IPS-20b (cell line): Measurements from ENCODE around the gene GNPTAB.
"Not testable (repeated sequence)": the region's sequence is repeated elsewhere in the genome, so short reads cannot be mapped to it uniquely, and the experiment has no call there.

ENCODE experiments used
- H3K27ac ChIP-seq: one replicate; pipeline ENCODE4 v1.5.1; 2013; ENCODE audit warnings: low read length
- H3K27me3 ChIP-seq: 2 replicates; pipeline ENCODE4 v1.6.1; 2013; ENCODE audit warnings: mild to moderate bottlenecking, low read length, inconsistent platforms; ENCODE audit not compliant: insufficient read depth
- H3K36me3 ChIP-seq: 2 replicates; pipeline ENCODE4 v1.6.1; 2013; ENCODE audit warnings: low read depth, mild to moderate bottlenecking, inconsistent platforms, low read length, moderate library complexity; ENCODE audit not compliant: insufficient read depth
- H3K4me1 ChIP-seq: 2 replicates; pipeline ENCODE4 v1.6.1; 2013; ENCODE audit warnings: mild to moderate bottlenecking, control low read depth, inconsistent platforms, low read length, moderate library complexity; ENCODE audit not compliant: insufficient read depth
- H3K4me3 ChIP-seq: 2 replicates; pipeline ENCODE4 v1.5.1; 2013; ENCODE audit warnings: mild to moderate bottlenecking, low read length, inconsistent platforms
- H3K9ac ChIP-seq: 2 replicates; pipeline ENCODE4 v1.6.1; 2013; ENCODE audit warnings: low read depth, mild to moderate bottlenecking, inconsistent platforms, low read length, moderate library complexity
- H3K9me3 ChIP-seq: 2 replicates; pipeline ENCODE4 v1.6.1; 2013; ENCODE audit warnings: mild to moderate bottlenecking, low read depth, low read length, inconsistent platforms; ENCODE audit not compliant: insufficient read depth

The GNPTAB gene

GRCh38 chr12:101823039-101823438 lies 7.7 kb downstream of the GNPTAB start:
- Histone ChIP-seq H3K27me3 (no peaks in the 10 kb centered on the region), H3K36me3 (0 out of 2 replicates have a peak, but pooled peaks cover 3% of the 10 kb centered on the region), H3K4me1 (peaks cover 46% of the 10 kb centered on the region), H3K9ac (no peak overlapping the region; the same call in 1 of the 2 replicates), H3K9me3 (no peaks in the 10 kb centered on the region), H3K4me3 (peak overlapping the region; percentile 51; the same call in 1 of the 2 replicates), H3K27ac (peak overlapping the region; percentile 32)

- Histone ChIP-seq H3K27me3 (no peaks in the 10 kb centered on the region), H3K9me3 (no peaks in the 10 kb centered on the region), H3K4me1 (peaks cover 22% of the 10 kb centered on the region), H3K27ac (no peak overlapping the region), H3K9ac (no peak overlapping the region), H3K4me3 (no peak overlapping the region), H3K36me3 (0 out of 2 replicates have a peak, but pooled peaks cover 3% of the 10 kb centered on the region)
These were observed 11.3 kb downstream of the GNPTAB start for GRCh38 chr12:101819467-101819866.

GRCh38 chr12:101818689-101819088 lies 12.1 kb downstream of the GNPTAB start:
- not testable (repeated sequence) for H3K27me3 ChIP-seq, H3K9ac ChIP-seq, H3K9me3 ChIP-seq, H3K4me3 ChIP-seq, H3K36me3 ChIP-seq, H3K27ac ChIP-seq
- H3K4me1 ChIP-seq = peaks cover 21% of the 10 kb centered on the region

- no peaks in the 10 kb centered on the region for H3K27me3 ChIP-seq
- no peak overlapping the region for H3K9ac ChIP-seq
- no peak overlapping the region for H3K27ac ChIP-seq
- H3K4me3 ChIP-seq = no peak overlapping the region
- no peaks in the 10 kb centered on the region for H3K36me3 ChIP-seq
- no peaks in the 10 kb centered on the region for H3K9me3 ChIP-seq
- no peaks in the 10 kb centered on the region for H3K4me1 ChIP-seq
These were observed 17.6 kb downstream of the GNPTAB start for GRCh38 chr12:101813117-101813516.

GRCh38 chr12:101812716-101813115 lies 18.0 kb downstream of the GNPTAB start:
- H3K4me3 ChIP-seq, H3K9ac ChIP-seq, H3K4me1 ChIP-seq, H3K36me3 ChIP-seq, H3K27ac ChIP-seq, H3K9me3 ChIP-seq, H3K27me3 ChIP-seq: not testable (repeated sequence)

GRCh38 chr12:101811342-101811741 lies 19.4 kb downstream of the GNPTAB start:
- H3K9me3 ChIP-seq, H3K4me1 ChIP-seq, H3K4me3 ChIP-seq, H3K27me3 ChIP-seq, H3K36me3 ChIP-seq, H3K9ac ChIP-seq, H3K27ac ChIP-seq: not testable (repeated sequence)

GRCh38 chr12:101809208-101809607 lies 21.6 kb downstream of the GNPTAB start:
- H3K36me3 ChIP-seq = no peaks in the 10 kb centered on the region
- H3K9me3 ChIP-seq = no peaks in the 10 kb centered on the region
- no peaks in the 10 kb centered on the region for H3K27me3 ChIP-seq

GRCh38 chr12:101806265-101806664 lies 24.5 kb downstream of the GNPTAB start:
- no peaks in the 10 kb centered on the region for H3K27me3 ChIP-seq

More at GRCh38 chr12:101809208-101809607, 21.6 kb downstream of the GNPTAB start:
- Histone ChIP-seq H3K27ac (no peak overlapping the region), H3K4me3 (no peak overlapping the region), H3K9ac (no peak overlapping the region), H3K4me1 (0 out of 2 replicates have a peak, but pooled peaks cover 3% of the 10 kb centered on the region)

GRCh38 chr12:101804409-101804808 lies 26.4 kb downstream of the GNPTAB start:
- H3K27ac ChIP-seq = no peak overlapping the region
- peaks cover 3% of the 10 kb centered on the region; the same call in 1 of the 2 replicates for H3K4me1 ChIP-seq
- H3K36me3 ChIP-seq = no peaks in the 10 kb centered on the region
- H3K9me3 ChIP-seq = no peaks in the 10 kb centered on the region
- H3K4me3 ChIP-seq = no peak overlapping the region
- no peaks in the 10 kb centered on the region for H3K27me3 ChIP-seq
- H3K9ac ChIP-seq = no peak overlapping the region

More at GRCh38 chr12:101806265-101806664, 24.5 kb downstream of the GNPTAB start:
- Histone ChIP-seq H3K27ac (no peak overlapping the region), H3K4me1 (peaks cover 3% of the 10 kb centered on the region; the same call in 1 of the 2 replicates), H3K36me3 (no peaks in the 10 kb centered on the region), H3K4me3 (no peak overlapping the region), H3K9ac (no peak overlapping the region), H3K9me3 (no peaks in the 10 kb centered on the region)

GRCh38 chr12:101803978-101804377 lies 26.8 kb downstream of the GNPTAB start:
- Histone ChIP-seq H3K9me3 (no peaks in the 10 kb centered on the region), H3K36me3 (no peaks in the 10 kb centered on the region), H3K9ac (no peak overlapping the region), H3K27ac (no peak overlapping the region), H3K27me3 (no peaks in the 10 kb centered on the region), H3K4me1 (peaks cover 3% of the 10 kb centered on the region; the same call in 1 of the 2 replicates), H3K4me3 (no peak overlapping the region)

- Histone ChIP-seq H3K36me3 (no peaks in the 10 kb centered on the region), H3K9me3 (no peaks in the 10 kb centered on the region), H3K27me3 (no peaks in the 10 kb centered on the region), H3K4me1 (peaks cover 3% of the 10 kb centered on the region; the same call in 1 of the 2 replicates), H3K9ac (no peak overlapping the region), H3K27ac (no peak overlapping the region), H3K4me3 (no peak overlapping the region)
These were observed 28.3 kb downstream of the GNPTAB start for GRCh38 chr12:101802486-101802885.

GRCh38 chr12:101799774-101800173 lies 31.0 kb downstream of the GNPTAB start:
- H3K27me3 ChIP-seq = no peaks in the 10 kb centered on the region
- H3K4me3 ChIP-seq = no peak overlapping the region
- no peaks in the 10 kb centered on the region; the same call in 1 of the 2 replicates for H3K4me1 ChIP-seq
- H3K36me3 ChIP-seq = no peaks in the 10 kb centered on the region
- no peak overlapping the region for H3K9ac ChIP-seq
- no peaks in the 10 kb centered on the region for H3K9me3 ChIP-seq
- no peak overlapping the region for H3K27ac ChIP-seq
